Astrocyte of the cerebellum (primary cell): ENCODE data around the gene OR1I1.

ENCODE experiments used
- DNase-seq: peaks from one replicate; pipeline ENCODE4 v3.0.0-alpha.2; 2011; ENCODE audit warnings: low read depth
- H3K4me3 ChIP-seq: 2 replicates; pipeline ENCODE4 v1.5.1; 2011; ENCODE audit warnings: mild to moderate bottlenecking, low read depth, low read length, moderate library complexity
- in situ Hi-C: cut with HindIII; loops from 2 replicates; pipeline ENCODE4 v1.10.0; 2017; ENCODE audit warnings: low sequenced_read_pairs
- TF ChIP-seq, protein P1 (sequence below): IDR thresholded peaks from 2 replicates; pipeline ENCODE4 v1.5.1; 2012; ENCODE audit warnings: low read length, low read depth, moderate library complexity, mild to moderate bottlenecking; ENCODE audit errors: missing control alignments

Gene OR1I1

DNA sequence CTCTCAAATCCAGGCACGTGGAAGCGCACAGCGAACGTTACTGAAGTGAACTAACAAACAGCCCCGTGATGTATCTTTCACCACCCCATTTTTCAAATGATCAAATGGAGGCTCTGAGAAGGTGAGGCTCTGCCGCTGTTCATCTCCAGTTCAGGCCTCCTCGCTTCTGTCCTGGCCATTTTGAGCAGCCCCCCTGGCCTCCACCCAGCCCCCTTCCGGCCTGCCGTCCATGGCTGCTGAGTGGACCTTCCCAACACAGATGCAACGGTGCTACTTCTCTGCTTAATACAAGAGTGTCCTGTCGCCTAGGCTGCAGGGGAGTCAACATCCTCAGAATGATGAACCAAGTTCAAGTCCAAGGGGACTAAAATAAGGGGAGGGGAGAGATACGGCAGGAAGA is 34.8 kb downstream of the OR1I1 start:
- in situ Hi-C loops, result no loop called here
- H3K4me3 ChIP-seq, result no peak overlapping the region
- TF ChIP-seq, protein P1, sequence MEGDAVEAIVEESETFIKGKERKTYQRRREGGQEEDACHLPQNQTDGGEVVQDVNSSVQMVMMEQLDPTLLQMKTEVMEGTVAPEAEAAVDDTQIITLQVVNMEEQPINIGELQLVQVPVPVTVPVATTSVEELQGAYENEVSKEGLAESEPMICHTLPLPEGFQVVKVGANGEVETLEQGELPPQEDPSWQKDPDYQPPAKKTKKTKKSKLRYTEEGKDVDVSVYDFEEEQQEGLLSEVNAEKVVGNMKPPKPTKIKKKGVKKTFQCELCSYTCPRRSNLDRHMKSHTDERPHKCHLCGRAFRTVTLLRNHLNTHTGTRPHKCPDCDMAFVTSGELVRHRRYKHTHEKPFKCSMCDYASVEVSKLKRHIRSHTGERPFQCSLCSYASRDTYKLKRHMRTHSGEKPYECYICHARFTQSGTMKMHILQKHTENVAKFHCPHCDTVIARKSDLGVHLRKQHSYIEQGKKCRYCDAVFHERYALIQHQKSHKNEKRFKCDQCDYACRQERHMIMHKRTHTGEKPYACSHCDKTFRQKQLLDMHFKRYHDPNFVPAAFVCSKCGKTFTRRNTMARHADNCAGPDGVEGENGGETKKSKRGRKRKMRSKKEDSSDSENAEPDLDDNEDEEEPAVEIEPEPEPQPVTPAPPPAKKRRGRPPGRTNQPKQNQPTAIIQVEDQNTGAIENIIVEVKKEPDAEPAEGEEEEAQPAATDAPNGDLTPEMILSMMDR, result no peak
- DNase-seq, result no peak

DNA sequence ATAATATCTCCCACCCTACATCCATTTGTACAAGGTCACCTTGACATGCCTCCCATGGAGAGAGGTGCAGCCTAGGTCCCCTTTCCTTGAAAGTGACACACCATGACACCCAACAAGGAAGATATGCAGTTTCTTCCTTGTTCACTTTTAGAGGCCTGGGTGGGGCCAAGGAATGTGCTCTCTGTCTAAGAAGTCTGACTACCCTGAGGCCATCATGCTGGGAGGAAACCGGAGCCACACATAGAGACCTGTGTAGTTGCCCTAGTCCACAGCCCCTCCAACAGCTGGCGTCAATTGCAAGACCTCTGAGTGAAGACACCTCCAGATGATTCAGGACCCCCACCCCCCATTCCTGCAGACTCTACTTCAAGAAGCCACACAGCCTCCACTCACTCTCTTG is 36.2 kb downstream of the OR1I1 start:
- in situ Hi-C loops, result no loop called here
- TF ChIP-seq, protein P1, result no peak

DNA sequence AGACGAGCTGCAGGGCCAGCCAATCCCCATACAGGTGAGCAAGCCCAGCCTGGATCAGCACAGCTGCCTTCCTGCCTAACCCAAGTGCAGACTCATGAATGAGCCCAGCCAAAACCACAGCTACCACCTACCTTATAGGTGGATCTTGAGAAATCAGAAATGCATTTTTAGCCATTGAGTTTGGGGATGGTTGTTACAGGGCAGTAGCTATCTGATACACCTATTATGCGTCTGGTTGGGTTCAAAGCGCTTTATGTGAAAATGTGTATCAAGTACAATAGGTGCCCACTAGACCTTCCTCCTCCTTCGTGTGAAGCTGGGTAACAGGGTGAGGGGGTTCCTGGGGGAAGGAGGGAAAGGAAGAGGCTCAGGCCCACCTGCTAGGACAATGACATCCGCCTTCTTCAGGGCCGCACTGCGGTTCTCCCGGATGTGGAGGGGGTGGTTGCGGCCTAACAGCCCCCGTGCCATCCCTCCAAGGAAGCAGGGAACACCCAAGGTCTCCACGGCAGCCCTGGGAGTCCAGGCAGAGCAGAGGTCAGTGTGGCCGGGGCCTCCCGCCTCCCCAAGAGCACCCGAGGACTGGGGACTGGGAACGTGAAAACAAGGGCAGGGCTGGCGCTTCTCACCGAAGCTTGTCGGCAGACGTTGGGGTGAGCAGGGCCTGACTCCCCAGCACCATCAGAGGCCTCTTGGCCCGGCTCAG is 36.9 kb downstream of the OR1I1 start:
- in situ Hi-C loops, result no loop called here
- no peak for DNase-seq
- no peak overlapping the region for H3K4me3 ChIP-seq
- TF ChIP-seq, protein P1, result no peak

More for the DNA sequence above, 36.2 kb downstream of the OR1I1 start:
- DNase-seq, result no peak
- no peak overlapping the region for H3K4me3 ChIP-seq

DNA sequence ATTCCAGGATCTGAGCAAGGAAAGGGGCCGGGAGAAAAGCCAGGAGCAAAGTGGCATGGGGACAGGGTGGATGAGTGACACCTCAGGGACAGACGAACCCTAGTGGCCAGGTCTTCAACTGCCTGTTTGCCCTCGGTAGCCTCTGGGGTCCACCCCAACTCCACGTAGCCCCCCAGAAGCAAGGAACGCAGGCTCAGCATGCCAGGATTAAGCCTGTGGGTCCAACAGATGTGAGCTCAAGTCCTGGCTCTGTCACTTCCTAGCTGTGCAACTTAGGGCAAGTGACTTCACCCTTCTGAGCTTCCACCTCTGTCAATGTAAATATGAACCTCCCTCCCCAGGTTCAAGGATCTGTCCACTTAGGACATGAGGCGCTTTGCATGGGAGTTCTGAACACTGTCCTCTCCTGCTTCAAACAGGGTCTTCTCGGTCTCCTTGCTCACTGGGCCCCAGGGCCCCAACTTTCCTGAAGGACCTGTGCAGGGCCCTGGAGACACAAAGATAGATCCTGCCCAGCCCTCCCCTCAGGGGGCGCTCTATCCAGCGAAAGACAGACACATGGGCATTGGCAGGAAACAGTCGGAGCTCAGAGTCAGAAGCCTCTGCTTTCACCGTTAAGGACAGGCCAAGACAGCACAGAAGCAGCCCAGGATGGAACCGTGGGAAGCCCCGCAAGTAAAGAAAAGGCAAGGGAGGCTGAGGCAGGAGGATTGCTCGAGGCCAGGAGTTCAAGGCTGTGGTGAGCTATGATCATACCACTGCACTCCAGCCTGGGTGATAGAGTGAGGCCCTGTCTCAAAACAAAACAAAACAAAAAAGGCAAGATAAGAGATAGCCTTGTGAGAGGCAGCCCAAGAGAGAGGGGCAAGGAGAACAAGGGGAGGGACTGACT is 38.4 kb downstream of the OR1I1 start:
- in situ Hi-C loops, result no loop called here

DNA sequence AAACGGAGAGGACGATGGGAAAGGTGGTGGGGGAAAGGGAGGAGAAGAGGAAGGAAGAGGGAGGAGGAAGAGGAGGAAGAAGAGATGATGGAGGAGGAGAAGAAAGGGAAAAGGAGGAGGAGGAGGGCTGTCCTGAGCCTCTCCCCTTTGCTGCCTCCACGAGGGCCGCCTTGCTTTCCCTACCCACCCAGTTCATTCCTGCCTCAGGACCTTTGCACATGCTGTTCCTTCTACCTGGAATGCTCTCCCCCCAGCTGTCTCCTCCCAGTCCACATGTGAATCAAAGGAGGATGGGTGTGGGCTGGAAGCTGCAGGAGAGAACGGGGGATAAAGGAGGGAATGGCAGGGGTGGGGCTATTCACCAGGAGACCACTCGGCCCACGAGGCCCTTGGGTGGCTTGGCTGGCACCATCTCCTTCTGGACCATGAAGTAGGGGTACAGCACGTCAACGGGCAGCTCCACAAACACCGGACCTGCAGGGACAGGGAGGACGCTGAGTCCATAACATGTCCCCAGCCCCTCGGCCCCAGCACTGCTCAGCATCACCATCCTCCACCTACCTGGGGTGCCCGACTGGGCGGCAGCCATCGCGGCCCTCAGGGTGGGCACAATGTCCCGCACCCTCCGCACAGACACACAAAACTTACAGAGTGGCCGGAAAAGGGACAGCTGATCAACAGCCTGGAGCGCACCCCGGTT is 40.5 kb downstream of the OR1I1 start:
- in situ Hi-C loops, result no loop called here
- no peak overlapping the region for H3K4me3 ChIP-seq
- TF ChIP-seq, protein P1, result no peak
- DNase-seq, result no peak

More for the DNA sequence above, 38.4 kb downstream of the OR1I1 start:
- TF ChIP-seq, protein P1, result no peak
- H3K4me3 ChIP-seq, result no peak overlapping the region
- DNase-seq, result no peak
